Activated naive CD4-positive, alpha-beta T cell (primary cell): ENCODE measurements around the gene KRTAP2-4.
"Not testable (repeated sequence)": the region's sequence is repeated elsewhere in the genome, so short reads cannot be mapped to it uniquely, and the experiment has no call there.

Experiments
- DNase-seq, 4 experiments: peaks; one replicate each; lab custom pipeline; 2025; lab: John Stamatoyannopoulos, UW

Gene KRTAP2-4, protein sequence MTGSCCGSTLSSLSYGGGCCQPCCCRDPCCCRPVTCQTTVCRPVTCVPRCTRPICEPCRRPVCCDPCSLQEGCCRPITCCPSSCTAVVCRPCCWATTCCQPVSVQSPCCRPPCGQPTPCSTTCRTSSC

DNA sequence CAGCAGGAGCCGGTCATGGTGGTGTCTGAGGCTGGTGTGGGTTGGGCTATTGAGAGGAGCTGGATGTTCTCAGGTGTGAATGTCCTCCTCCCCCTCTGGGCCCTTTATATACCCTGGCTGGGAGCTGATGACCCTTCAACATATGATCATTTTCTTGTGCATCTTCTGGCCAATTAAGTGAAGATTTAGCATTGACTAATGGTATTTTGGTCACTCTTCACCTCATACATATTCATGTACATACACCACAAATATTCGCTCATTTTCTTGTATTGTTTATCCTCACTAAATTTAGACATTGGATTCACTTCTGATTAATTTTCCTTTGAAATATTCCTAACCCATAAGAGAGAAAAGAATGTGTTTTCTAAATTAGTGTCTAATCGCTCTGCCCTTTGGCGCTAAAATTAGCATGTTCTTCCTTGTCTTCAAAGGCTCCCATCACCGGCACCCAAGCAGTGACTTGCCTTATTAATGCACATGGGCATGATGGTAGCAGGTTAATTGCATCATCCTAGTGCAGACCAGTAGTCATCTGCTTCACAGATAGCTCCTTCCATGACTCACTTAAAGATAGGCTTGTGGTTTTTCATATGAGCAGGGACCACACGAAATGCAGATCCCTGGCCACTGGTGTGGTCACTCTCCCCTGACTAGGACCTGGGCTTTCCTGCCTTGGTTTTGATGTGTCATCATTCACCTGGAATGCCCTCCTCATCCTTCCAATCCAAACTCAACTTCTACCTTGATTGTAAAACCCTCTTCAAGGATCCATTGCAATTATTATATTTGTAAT lies at the start of gene KRTAP2-4:
Gene KRTAP2-4 (minus strand): TSS at position 51 of the 796 bp plus-strand sequence. CDS start 34 bp downstream, at position 17.
- no peak for DNase-seq

DNA sequence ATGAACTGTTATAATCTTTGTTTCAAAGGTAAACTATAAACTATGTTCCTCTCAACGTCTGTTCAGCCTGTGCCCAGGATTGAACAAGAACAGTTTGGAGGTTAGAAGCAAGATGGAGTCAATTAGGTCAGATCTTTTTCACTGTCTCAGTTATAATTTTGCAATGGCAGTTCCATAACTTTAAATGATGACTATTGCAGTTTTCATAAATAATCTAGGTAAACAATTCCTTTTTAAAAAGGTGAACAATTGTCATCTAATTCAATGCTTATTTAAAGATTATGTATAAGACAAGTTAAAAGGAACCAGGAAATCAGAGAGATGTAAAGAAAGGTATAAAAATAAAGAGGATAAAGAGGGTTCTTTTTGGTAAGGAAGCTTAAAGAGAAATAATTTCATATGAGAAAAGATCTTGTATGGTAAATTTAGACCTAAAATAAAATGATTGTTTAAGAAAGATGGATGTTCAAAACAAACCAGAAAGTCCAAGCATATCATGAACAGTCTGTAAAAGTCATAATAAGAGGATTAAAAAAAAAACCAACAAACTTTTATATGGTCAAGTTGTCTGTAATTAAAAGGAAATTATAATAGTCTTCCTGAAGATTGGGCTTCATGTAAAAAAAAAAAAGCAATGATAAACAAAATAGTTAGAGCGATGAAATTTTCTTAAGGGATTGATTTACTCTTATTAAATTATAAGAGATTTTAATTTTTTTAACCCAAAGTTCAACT lies 45.6 kb upstream of the KRTAP2-4 start:
- DNase-seq, result no peak

DNA sequence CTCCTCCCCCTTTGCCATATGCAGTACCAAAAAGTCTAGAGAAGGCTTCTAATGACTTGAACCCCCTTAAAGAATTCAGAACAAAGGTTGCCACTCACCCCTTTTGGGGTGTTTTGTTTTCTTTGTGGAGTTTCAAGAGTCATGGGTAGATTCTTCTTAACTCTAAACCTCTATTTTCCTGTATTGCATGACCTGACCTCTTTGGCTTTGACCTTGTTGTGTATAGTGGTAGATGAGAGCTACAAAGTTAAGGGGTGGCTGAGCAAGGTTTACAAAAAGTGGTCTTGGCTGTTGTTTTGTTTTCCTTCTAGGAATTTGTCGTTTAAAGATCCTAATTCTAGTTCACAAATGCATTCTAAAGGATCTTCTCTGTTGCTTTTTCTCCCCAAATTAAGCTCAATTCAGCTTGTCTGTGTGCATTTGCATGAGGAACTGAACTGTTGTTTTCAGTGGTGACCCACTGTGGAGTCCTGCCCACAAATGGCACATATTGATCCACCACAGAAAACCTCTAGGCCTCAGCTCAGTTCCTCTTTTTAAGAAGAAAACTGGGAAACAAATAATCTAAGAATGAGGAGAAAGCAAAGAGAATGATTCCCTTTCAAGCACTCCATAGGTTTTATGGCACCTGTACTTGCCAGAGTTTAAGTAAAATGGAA lies 43.2 kb upstream of the KRTAP2-4 start:
- DNase-seq, result not testable (repeated sequence)

DNA sequence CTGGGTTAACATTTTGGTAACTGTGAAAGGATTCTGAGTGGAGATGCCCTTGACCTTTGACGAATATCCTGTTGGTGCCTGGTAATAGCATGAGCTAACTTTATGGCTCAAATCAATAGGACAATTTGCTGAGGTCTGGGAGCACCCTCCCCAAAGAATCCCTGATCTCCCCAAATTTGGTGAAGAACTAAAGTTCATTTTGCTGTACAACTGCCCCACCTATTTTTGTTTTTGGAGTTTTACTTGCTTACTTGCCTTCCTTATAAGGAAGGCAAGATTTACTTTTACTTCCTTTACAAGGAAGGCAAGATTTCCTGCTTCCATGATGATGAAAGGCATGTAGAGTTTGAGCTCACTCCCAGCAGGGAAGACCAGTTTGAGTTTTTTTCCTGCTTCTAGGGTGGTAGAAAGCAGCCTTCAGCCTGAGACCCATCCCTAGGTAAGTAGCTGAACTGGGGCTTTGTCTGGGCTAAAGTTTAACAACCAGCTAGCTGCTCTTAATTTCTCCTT lies 42.3 kb upstream of the KRTAP2-4 start:
- no peak for DNase-seq

DNA sequence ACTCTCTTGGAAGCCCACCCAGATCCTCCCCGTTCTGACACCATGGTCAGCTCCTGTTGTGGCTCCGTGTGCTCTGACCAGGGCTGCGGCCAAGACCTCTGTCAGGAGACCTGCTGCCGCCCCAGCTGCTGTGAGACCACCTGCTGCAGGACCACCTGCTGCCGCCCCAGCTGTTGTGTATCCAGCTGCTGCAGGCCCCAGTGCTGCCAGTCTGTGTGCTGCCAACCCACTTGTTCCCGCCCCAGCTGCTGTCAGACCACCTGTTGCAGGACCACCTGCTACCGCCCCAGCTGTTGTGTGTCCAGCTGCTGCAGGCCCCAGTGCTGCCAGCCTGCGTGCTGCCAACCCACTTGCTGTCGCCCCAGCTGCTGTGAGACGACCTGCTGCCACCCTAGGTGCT lies 39.7 kb upstream of the KRTAP2-4 start, which contains the start of gene KRTAP4-9:
Gene KRTAP4-9 (plus strand): TSS at position 43 of the 400 bp plus-strand sequence. CDS start 0 bp downstream, at position 43.
- DNase-seq, result not testable (repeated sequence)

DNA sequence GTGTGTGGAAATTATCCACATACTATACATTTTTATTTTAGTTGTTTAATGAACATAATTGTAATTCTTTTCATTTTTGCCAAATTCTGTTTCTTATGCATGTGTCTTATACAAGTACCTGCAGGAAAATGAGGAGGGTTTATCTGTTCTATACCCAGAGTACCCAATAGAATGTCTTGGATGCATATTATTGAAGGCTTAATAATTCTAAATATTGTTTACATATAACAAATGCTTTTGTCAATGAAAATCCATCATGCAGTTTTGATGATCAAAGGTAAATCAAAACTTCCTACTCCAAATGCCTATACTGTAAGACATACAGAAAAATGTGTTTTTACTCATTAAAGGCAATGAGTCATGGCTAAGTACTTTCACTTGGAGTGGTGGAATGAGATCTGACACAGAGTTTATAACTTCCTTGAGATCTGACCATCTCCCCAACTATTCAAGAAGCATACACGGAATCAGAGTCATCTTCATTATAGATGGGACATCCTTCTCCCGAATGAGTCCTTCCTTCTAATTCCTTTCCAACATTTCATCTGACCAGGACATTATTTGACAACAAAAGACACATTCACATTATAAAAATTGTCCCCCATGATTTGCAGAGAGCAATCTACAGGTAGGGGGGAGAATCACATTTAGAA lies 38.8 kb upstream of the KRTAP2-4 start:
- not testable (repeated sequence) for DNase-seq

DNA sequence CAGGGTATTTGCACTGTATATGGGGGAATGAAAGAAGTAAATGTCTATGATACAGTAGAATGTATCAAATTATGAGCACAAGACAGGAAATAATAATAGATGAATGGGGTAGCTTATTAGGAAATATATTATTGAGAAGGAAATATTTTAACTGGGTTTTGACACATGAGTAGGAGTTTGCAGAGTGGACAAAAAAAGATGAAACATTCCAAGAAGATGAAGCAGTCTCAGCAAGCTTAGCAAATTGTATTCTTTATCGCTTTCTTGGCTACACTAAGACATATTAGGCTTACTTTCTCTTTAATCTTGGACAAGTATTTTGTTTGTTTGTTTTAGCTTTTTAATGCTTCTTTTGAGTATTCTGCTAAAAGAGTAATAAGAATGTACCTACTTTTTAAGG lies 38.2 kb upstream of the KRTAP2-4 start:
- no peak for DNase-seq

DNA sequence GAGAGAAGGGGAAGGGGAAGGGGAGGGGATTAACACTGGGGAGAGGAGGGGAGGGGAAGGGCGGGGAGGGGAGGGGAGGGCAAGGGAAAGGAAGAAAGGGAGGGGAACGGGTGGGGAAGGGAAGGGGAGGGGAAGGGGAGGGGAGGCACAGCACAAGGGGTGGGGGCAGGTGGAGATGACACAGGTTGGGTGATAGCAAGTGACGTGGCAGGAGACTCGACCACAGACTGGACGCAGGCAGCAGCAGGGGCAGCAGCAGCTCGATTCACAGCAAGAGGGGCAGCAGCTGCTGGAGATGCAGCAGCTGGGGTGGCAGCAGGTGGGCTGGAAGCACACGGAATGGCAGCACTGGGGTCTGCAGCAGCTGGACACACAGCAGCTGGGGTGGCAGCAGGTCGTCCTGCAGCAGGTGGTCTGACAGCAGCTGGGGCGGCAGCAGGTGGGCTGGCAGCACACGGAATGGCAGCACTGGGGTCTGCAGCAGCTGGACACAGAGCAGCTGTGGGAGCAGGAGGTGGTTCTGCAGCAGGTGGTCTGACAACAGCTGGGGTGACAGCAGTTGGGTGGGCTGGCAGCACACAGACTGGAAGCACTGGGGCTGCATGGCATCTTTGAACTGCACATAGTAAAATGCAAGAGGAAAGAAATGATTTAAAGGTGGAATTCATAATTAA lies 36.0 kb upstream of the KRTAP2-4 start, which contains the start of gene KRTAP4-16:
Gene KRTAP4-16 (minus strand): TSS at position 624 of the 674 bp plus-strand sequence. CDS start 0 bp downstream, at position 624.
- DNase-seq, result no peak

DNA sequence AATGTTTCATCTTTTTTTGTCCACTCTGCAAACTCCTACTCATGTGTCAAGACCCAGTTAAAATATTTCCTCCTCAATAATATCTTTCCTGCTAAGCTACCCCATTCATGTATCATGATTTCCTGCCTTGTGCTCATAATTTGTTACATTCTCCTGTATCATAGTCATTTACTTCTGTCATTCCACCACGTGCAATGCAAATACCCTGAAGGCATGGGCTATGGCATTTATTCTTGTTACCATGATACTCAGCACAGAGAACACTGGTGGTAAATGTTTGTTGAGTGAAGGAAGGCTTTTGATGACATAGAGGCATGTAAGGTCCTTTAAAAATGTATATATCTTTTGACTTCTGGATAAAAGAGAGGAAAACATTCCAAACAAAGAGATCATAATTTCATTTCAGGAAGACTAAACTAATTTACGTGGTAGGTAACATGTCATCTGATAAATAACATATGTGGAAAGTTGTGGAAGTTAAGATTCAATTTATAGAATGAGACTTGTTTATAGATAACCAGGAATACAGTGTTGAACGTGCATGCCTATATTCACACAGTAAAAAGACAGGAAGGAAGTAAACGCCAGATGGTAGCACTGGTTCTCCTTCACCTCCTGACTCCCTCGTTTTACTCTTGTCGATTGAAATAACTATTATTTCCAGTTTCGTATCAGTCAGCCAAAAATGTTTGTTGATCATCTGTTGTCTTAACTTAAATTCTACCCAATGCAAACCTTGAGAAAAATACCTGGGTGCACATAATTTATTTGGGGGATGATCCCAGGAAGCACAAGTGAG lies 34.2 kb upstream of the KRTAP2-4 start:
- not testable (repeated sequence) for DNase-seq

DNA sequence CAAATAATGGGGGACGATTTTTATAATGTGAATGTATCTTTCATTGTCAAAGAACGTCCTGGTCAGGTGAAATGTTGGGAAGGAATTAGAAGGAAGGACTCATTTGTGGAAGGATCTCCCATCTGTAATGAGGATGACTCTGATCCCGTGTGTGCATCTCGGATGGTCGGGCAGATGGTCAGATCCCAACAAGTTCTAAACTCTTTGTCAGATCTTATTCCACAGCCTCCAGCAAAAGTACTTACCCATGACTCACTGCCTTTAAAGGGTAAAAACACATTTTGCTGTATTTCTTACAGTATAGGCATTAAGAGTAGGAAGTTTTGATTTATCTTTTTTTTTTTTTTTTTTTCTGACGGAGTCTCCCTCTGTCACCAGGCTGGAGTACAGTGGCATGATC lies 32.8 kb upstream of the KRTAP2-4 start:
- no peak for DNase-seq

DNA sequence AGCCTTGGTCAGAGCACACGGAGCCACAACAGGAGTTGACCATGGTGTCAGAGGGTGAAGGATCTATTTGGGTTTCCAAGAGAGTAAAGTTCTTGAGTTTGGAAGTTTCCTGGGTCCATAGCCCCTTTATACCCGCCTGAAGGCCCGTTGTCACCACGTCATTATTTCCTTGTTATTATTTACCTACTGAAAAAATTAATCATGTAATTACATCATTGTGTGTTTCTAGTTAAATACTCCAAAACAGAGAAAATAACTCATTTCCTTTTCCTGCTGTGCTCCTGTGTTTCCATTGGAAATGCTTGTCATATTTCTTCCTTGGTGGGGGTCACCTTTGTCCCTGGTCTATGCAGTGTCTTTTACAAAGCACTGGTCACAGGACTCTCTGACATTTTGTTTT lies 32.4 kb upstream of the KRTAP2-4 start, which contains the start of gene KRTAP4-8:
Gene KRTAP4-8 (minus strand): TSS at position 101 of the 400 bp plus-strand sequence. CDS start 58 bp downstream, at position 43.
- no peak for DNase-seq

DNA sequence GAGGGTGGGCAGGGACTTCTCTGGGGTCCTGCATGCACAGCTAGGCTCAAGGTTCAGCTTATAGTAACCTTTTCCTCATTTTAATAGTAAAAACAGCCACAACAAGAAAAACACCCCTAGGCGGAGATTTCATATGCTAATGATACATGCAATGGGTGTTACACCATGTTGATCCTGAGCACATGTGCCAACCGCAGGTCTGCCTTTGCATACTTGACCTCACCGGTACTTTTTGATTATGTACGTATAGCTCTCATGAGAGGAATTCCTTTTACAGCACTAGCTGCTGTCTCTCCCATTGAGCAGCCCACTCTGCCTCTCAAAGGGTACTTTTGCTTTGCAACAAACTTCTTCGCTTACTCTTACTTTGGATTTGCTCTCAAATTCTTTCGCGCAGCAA lies 30.4 kb upstream of the KRTAP2-4 start:
- DNase-seq, result no peak

DNA sequence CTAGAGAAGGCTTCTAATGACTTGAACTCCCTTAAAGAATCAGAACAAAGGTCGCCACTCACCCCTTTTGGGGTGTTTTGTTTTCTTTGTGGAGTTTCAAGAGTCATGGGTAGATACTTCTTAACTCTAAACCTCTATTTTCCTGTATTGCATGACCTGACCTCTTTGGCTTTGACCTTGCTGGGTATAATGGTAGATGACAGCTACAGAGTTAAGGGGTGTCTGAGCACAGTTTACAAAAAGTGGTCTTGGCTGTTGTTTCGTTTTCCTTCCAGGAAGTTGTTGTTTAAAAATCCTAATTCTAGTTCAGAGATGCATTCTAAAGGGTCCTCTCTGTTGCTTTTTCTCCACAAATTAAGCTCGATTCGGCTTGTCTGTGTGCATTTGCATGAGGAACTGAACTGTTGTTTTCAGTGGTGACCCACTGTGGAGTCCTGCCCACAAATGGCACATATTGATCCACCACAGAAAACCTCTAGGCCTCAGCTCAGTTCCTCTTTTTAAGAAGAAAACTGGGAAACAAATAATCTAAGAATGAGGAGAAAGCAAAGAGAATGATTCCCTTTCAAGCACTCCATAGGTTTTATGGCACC lies 23.2 kb upstream of the KRTAP2-4 start:
- not testable (repeated sequence) for DNase-seq

DNA sequence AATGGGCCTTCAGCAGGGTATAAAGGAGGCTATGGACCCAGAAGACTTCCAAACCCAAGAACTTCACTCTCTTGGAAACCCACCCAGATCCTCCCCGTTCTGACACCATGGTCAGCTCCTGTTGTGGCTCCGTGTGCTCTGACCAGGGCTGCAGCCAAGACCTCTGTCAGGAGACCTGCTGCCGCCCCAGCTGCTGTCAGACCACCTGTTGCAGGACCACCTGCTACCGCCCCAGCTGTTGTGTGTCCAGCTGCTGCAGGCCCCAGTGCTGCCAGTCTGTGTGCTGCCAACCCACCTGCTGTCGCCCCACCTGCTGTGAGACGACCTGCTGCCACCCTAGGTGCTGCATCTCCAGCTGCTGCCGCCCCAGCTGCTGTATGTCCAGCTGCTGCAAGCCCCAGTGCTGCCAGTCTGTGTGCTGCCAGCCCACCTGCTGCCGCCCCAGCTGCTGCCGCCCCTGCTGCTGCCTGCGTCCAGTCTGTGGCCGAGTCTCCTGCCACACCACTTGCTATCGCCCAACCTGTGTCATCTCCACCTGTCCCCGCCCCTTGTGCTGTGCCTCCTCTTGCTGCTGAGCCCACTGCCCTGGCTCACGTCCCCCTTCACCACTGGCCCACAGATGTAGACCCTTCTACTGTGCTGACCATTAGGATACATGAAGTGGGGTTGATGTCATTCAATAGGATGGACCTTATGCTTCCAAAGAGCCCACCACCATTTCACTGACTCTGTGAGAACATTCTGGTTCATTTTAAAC lies 18.6 kb upstream of the KRTAP2-4 start, which contains the start of gene KRTAP4-7:
Gene KRTAP4-7 (plus strand): TSS at position 51 of the 757 bp plus-strand sequence. CDS start 57 bp downstream, at position 108.
- DNase-seq, result not testable (repeated sequence)

DNA sequence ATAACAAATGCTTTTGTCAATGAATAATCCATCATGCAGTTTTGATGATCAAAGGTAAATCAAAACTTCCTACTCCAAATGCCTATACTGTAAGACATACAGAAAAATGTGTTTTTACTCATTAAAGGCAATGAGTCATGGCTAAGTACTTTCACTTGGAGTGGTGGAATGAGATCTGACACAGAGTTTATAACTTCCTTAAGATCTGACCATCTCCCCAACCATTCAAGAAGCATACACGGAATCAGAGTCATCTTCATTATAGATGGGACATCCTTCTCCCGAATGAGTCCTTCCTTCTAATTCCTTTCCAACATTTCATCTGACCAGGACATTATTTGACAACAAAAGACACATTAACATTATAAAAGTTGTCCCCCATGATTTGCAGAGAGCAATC lies 17.7 kb upstream of the KRTAP2-4 start:
- DNase-seq, result not testable (repeated sequence)

DNA sequence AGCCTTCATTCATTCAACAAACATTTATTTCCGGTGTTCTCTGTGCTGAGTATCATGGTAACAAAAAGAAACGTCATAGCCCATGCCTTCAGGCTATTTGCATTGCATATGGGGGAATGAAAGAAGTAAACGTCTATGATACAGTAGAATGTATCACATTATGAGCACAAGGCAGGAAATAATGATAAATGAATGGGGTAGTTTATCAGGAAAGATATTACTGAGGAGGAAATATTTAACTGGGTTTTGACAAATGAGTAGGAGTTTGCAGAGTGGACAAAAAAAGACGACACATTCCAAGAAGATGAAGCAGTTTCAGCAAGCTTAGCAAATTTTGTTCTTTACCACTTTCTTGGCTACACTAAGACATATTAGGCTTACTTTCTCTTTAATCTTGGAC lies 16.9 kb upstream of the KRTAP2-4 start:
- no peak for DNase-seq

DNA sequence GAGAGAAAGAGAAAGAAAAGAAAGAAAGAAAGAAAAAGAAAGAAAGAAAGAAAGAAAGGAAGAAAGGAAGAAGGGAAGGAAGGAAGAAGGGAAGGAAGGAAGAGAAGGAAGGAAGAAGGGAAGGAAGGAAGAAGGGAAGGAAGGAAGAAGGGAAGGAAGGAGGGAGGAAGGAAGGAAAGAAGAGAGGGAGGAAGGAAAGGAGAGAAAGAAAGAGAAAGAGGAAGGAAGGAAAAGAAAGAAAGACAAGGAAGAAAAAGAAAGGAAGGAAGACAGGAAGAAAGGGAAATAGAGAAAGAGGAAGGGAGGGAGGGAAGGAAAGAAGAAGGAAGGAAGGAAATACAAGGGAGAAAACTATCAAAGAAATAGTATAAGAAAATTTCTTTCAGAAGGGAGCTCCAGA lies 11.1 kb upstream of the KRTAP2-4 start:
- DNase-seq, result no peak

DNA sequence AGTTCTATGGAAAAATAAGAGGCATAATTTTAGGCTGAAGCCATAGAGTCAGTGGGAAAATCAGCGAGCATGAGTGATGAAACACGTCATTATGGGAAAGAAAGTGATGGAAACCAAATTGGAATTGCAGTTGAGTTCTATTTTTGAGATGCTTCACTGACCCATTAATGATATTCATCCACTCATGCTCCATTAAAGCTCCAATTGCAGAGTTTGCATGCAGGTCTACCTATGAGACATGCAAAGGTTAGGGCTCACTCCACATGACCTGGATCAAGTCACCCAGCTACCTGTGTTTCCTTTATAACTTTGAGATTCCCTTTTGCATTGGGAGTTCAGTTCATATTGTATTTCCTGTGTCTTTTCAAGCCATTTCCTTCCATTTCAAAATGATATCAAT lies 8.0 kb upstream of the KRTAP2-4 start:
- no peak for DNase-seq
